HK-2 (cell line): ENCODE results near the gene PAQR5.
"Not testable (repeated sequence)": the region's sequence is repeated elsewhere in the genome, so short reads cannot be mapped to it uniquely, and the experiment has no call there.

Experiments used
- DNase-seq: peaks from one replicate; pipeline ENCODE4 v3.0.0-alpha.2; 2018; ENCODE audit not compliant: unreplicated experiment

Gene PAQR5

GRCh38 chr15:69316291-69316690 lies 17.6 kb downstream of the PAQR5 start:
- no peak for DNase-seq

GRCh38 chr15:69317392-69317841 lies 18.7 kb downstream of the PAQR5 start:
- DNase-seq: no peak

GRCh38 chr15:69318033-69318432 lies 19.3 kb downstream of the PAQR5 start:
- no peak for DNase-seq

GRCh38 chr15:69319384-69320375 lies 21.0 kb downstream of the PAQR5 start:
- no peak for DNase-seq

GRCh38 chr15:69320977-69321554 lies 22.4 kb downstream of the PAQR5 start:
- DNase-seq: no peak

GRCh38 chr15:69323893-69324430 lies 25.2 kb downstream of the PAQR5 start:
- DNase-seq: no peak

- DNase-seq: no peak
Measured at GRCh38 chr15:69324565-69324964, 25.9 kb downstream of the PAQR5 start.

GRCh38 chr15:69325456-69325971 lies 26.8 kb downstream of the PAQR5 start:
- DNase-seq: no peak

GRCh38 chr15:69328080-69328479 lies 29.4 kb downstream of the PAQR5 start:
- no peak for DNase-seq

- no peak for DNase-seq
Measured at GRCh38 chr15:69328739-69329138, 30.0 kb downstream of the PAQR5 start.

GRCh38 chr15:69337138-69337537 lies 38.4 kb downstream of the PAQR5 start:
- no peak for DNase-seq

- DNase-seq: no peak
Measured at GRCh38 chr15:69338535-69339213, 40.0 kb downstream of the PAQR5 start.

- not testable (repeated sequence) for DNase-seq
Measured at GRCh38 chr15:69339214-69339543, 40.5 kb downstream of the PAQR5 start.

GRCh38 chr15:69340243-69340900 lies 41.7 kb downstream of the PAQR5 start:
- DNase-seq: no peak

- no peak for DNase-seq
Measured at GRCh38 chr15:69341356-69341755, 42.6 kb downstream of the PAQR5 start.

GRCh38 chr15:69342460-69343076 lies 43.9 kb downstream of the PAQR5 start:
- DNase-seq: no peak

GRCh38 chr15:69343133-69343532 lies 44.4 kb downstream of the PAQR5 start:
- no peak for DNase-seq

- no peak for DNase-seq
Measured at GRCh38 chr15:69344238-69344637, 45.5 kb downstream of the PAQR5 start.

- no peak for DNase-seq
Measured at GRCh38 chr15:69346112-69346511, 47.4 kb downstream of the PAQR5 start.

- no peak for DNase-seq
Measured at GRCh38 chr15:69351333-69351732, 52.6 kb downstream of the PAQR5 start.

- no peak for DNase-seq
Measured at GRCh38 chr15:69351884-69352283, 53.2 kb downstream of the PAQR5 start.
